Measurements from ENCODE around the gene TATDN2.
A peak's percentile ranks its signal among the peaks of the same experiment; 100 is the strongest.

The TATDN2 gene

GRCh38 chr3:10248184-10248983 lies at the start of gene TATDN2:
TSS of gene TATDN2 (plus strand) at chr3:10248459. CDS start at chr3:10249201, 742 bp downstream.
- DNase-seq (ENCODE audit: low spot score) = peak; percentile 94

- peak; percentile 84 for DNase-seq (ENCODE audit: low spot score)
These were observed 49.3 kb upstream of the TATDN2 start for GRCh38 chr3:10198761-10199649.

- DNase-seq (ENCODE audit: low spot score) = no peak
These were observed 43.3 kb upstream of the TATDN2 start for GRCh38 chr3:10204921-10205320.

GRCh38 chr3:10205451-10206165 lies 42.7 kb upstream of the TATDN2 start:
- DNase-seq (ENCODE audit: low spot score) = no peak

- no peak for DNase-seq (ENCODE audit: low spot score)
These were observed 42.1 kb upstream of the TATDN2 start for GRCh38 chr3:10206166-10206511.

- no peak for DNase-seq (ENCODE audit: low spot score)
These were observed 35.0 kb upstream of the TATDN2 start for GRCh38 chr3:10213156-10213792.

- no peak for DNase-seq (ENCODE audit: low spot score)
These were observed 32.5 kb upstream of the TATDN2 start for GRCh38 chr3:10215578-10216368.

- no peak for DNase-seq (ENCODE audit: low spot score)
These were observed 30.9 kb upstream of the TATDN2 start for GRCh38 chr3:10217359-10217758.

- DNase-seq (ENCODE audit: low spot score) = no peak
These were observed 28.5 kb upstream of the TATDN2 start for GRCh38 chr3:10219737-10220136.

- DNase-seq (ENCODE audit: low spot score) = peak; percentile 67
These were observed 24.3 kb upstream of the TATDN2 start for GRCh38 chr3:10223676-10224639.

- peak; percentile 76 for DNase-seq (ENCODE audit: low spot score)
These were observed 23.2 kb upstream of the TATDN2 start for GRCh38 chr3:10224794-10225665.

- DNase-seq (ENCODE audit: low spot score) = no peak
These were observed 22.0 kb upstream of the TATDN2 start for GRCh38 chr3:10226293-10226692.

GRCh38 chr3:10228248-10228950 lies 19.9 kb upstream of the TATDN2 start:
- peak; percentile 21 for DNase-seq (ENCODE audit: low spot score)

GRCh38 chr3:10229576-10229975 lies 18.7 kb upstream of the TATDN2 start:
- DNase-seq (ENCODE audit: low spot score) = no peak

- no peak for DNase-seq (ENCODE audit: low spot score)
These were observed 16.1 kb upstream of the TATDN2 start for GRCh38 chr3:10232137-10232536.

- DNase-seq (ENCODE audit: low spot score) = no peak
These were observed 14.3 kb upstream of the TATDN2 start for GRCh38 chr3:10233988-10234387.

GRCh38 chr3:10234526-10235230 lies 13.6 kb upstream of the TATDN2 start:
- DNase-seq (ENCODE audit: low spot score) = no peak

- DNase-seq (ENCODE audit: low spot score) = no peak
These were observed 12.7 kb upstream of the TATDN2 start for GRCh38 chr3:10235551-10235950.
